Endothelial cell of umbilical vein (primary cell): Measurements from ENCODE around the gene REEP5. TPM values are rescaled to one million over a fixed set of nuclear protein-coding genes. Genes with fewer than 3 reads are reported as not detected.

Experiments
- BruUV-seq: library from RNA; stranded (reverse); fragments of 400-500 nt; replicated peaks from 2 replicates; lab custom pipeline; 2021; lab: Mats Ljungman, UMichigan
- CTCF ChIA-PET: fragments of 300-600, 350-600 bp; sonication (Branson Sonifier 250); formaldehyde crosslinking; loops from one replicate; lab custom pipeline; 2021; ENCODE audit warnings: antibody characterized with exemption, inconsistent platforms; lab: Charles Lee
- POLR2A ChIA-PET: fragments of 300-600, 350-600 bp; sonication (Branson Sonifier 250); formaldehyde crosslinking; loops from one replicate; lab custom pipeline; 2021; ENCODE audit warnings: antibody characterized with exemption, inconsistent platforms; lab: Charles Lee
- DNase-seq: peaks from one replicate; pipeline ENCODE4 v3.0.0-alpha.2; 2011; ENCODE audit warnings: low read depth, low spot score
- FAIRE-seq: peaks from 2 replicates; lab custom pipeline; 2011; peaks lifted over from hg19 to GRCh38; lab: Jason Lieb, UNC
- H2AFZ ChIP-seq: 2 replicates; pipeline ENCODE4 v1.6.0; 2012; ENCODE audit warnings: low read depth, low read length, control low read depth, inconsistent platforms
- H3K27ac ChIP-seq: 2 replicates; pipeline ENCODE4 v1.5.1; 2011; ENCODE audit warnings: low read depth, mild to moderate bottlenecking, control low read depth, low read length, moderate library complexity; ENCODE audit not compliant: insufficient read depth
- H3K27me3 ChIP-seq, 2 experiments: 2 replicates each; pipeline versions ENCODE4 v1.6.0 to v1.6.1; 2011; ENCODE audit warnings: low read length in 2 of 2, mixed read lengths in 1 of 2; ENCODE audit not compliant: control insufficient read depth in 2 of 2, insufficient read depth in 2 of 2
- H3K36me3 ChIP-seq, 2 experiments: 2 replicates in 1 of 2; 3 replicates in 1 of 2; pipeline ENCODE4 v1.5.1; 2011; ENCODE audit warnings: low read length in 2 of 2, mild to moderate bottlenecking in 1 of 2, moderate library complexity in 1 of 2; ENCODE audit not compliant: control insufficient read depth in 2 of 2, insufficient read depth in 2 of 2; ENCODE audit errors: extremely low read depth in 1 of 2
- H3K4me1 ChIP-seq: 3 replicates; pipeline ENCODE4 v1.5.1; 2011; ENCODE audit warnings: mild to moderate bottlenecking, low read length; ENCODE audit not compliant: control insufficient read depth, insufficient read depth; ENCODE audit errors: extremely low read depth
- H3K4me2 ChIP-seq: 2 replicates; pipeline ENCODE4 v1.6.1; 2011; ENCODE audit warnings: low read length, control low read depth, mixed read lengths; ENCODE audit not compliant: insufficient read depth
- H3K4me3 ChIP-seq, 3 experiments: fragments of 200-600 bp in 1 of 3; sonication (generic), shearing (Covaris generic) in 1 of 3; replicated peaks in 1 of 3; 2 replicates each; pipeline ENCODE4 v1.5.1; 2011 to 2016; ENCODE audit warnings: control low read depth in 3 of 3, low read length in 3 of 3, mild to moderate bottlenecking in 2 of 3, inconsistent platforms in 1 of 3, low read depth in 1 of 3, moderate library complexity in 1 of 3; ENCODE audit not compliant: insufficient read depth in 1 of 3
- H3K79me2 ChIP-seq: 2 replicates; pipeline ENCODE4 v1.6.0; 2012; ENCODE audit warnings: low read length, inconsistent platforms; ENCODE audit not compliant: control insufficient read depth, insufficient read depth
- H3K9ac ChIP-seq: replicated peaks from 2 replicates; pipeline ENCODE3; 2011; ENCODE audit warnings: low read length, control low read depth; ENCODE audit not compliant: insufficient read depth; ENCODE audit errors: extremely low read depth
- H3K9me1 ChIP-seq: replicated peaks from 3 replicates; pipeline ENCODE4 v1.6.0; 2011; ENCODE audit warnings: mild to moderate bottlenecking, low read length; ENCODE audit not compliant: control insufficient read depth, insufficient read depth; ENCODE audit errors: extremely low read depth
- H3K9me3 ChIP-seq: replicated peaks from 2 replicates; pipeline ENCODE4 v1.5.1; 2012; ENCODE audit warnings: low read length, inconsistent platforms; ENCODE audit not compliant: control insufficient read depth, insufficient read depth
- H4K20me1 ChIP-seq: replicated peaks from 2 replicates; pipeline ENCODE3; 2011; ENCODE audit warnings: mild to moderate bottlenecking, low read length; ENCODE audit not compliant: control insufficient read depth, insufficient read depth; ENCODE audit errors: extremely low read depth
- EZH2 ChIP-seq: IDR thresholded peaks from 2 replicates; pipeline ENCODE4 v1.6.1; 2012; ENCODE audit warnings: borderline replicate concordance, low read depth, mild to moderate bottlenecking, moderate library complexity, low read length, inconsistent platforms; ENCODE audit not compliant: severe bottlenecking
- FOS ChIP-seq: IDR thresholded peaks from 2 replicates; pipeline ENCODE4 v1.6.1; 2011; ENCODE audit warnings: mild to moderate bottlenecking, low read length, moderate library complexity, borderline replicate concordance; ENCODE audit not compliant: insufficient read depth
- GATA2 ChIP-seq: IDR thresholded peaks from 2 replicates; pipeline ENCODE4 v1.7.0; 2011; ENCODE audit warnings: low read depth, mild to moderate bottlenecking, moderate library complexity, mixed read lengths, low read length; ENCODE audit not compliant: insufficient read length, insufficient read depth
- JUN ChIP-seq: IDR thresholded peaks from 2 replicates; pipeline ENCODE4 v1.6.1; 2011; ENCODE audit warnings: borderline replicate concordance, low read depth; ENCODE audit not compliant: insufficient read length, insufficient read depth
- MYC ChIP-seq: IDR thresholded peaks from one replicate; pipeline ENCODE4 v1.6.1; 2011; ENCODE audit warnings: mild to moderate bottlenecking, low read depth, low read length
- POLR2A ChIP-seq: IDR thresholded peaks from 2 replicates; pipeline ENCODE4 v1.6.1; 2012; ENCODE audit warnings: low read depth, mild to moderate bottlenecking, control low read depth, low read length
- POLR2AphosphoS5 ChIP-seq: IDR thresholded peaks from 2 replicates; pipeline ENCODE4 v1.6.1; 2012; ENCODE audit warnings: low read depth, mild to moderate bottlenecking, control low read depth, low read length, moderate library complexity; ENCODE audit not compliant: insufficient read depth
- dilution Hi-C: fragments of 300-500 bp; cut with MboI; formaldehyde crosslinking; loops from one replicate; pipeline ENCODE4 v1.15.0; 2019; ENCODE audit warnings: low sequenced_read_pairs; ENCODE audit not compliant: extremely low pct_ligation_motif_present
- intact Hi-C: fragments of 100-400 bp; cut with micrococcal nuclease; formaldehyde crosslinking; loops from one replicate; pipeline ENCODE4 v1.10.0; 2022
- polyA plus RNA-seq, 4 experiments: library from polyadenylated mRNA; depleted of rRNA in 3 of 4; stranded (reverse) in 3 of 4; unstranded in 1 of 4; fragments of >200 nt; gene quantifications; 2 replicates each; pipeline versions ENCODE4 v1.2.1 to v1.2.3, GENCODE V29; 2011 to 2012; ENCODE audit warnings: missing spikeins in 1 of 4
- total RNA-seq: library from RNA; stranded (reverse); gene quantifications from 2 replicates; pipeline ENCODE4 v1.2.3, GENCODE V29; 2021
- TF ChIP-seq, protein P1 (sequence below), 2 donors: IDR thresholded peaks; 1 replicate in 1 of 2; 2 replicates in 1 of 2; pipeline ENCODE4 v1.5.1; 2011; ENCODE audit warnings: low read length in 2 of 2, mild to moderate bottlenecking in 2 of 2, moderate library complexity in 2 of 2, control low read depth in 1 of 2, inconsistent platforms in 1 of 2, low read depth in 1 of 2; ENCODE audit not compliant: insufficient read depth in 1 of 2; ENCODE audit errors: extremely low read depth in 1 of 2
- TF ChIP-seq, protein P2 (sequence below): IDR thresholded peaks from 2 replicates; pipeline ENCODE4 v1.6.1; 2011; ENCODE audit not compliant: insufficient read depth, insufficient read length

The REEP5 gene
- total and polyA plus RNA-seq, 2 donors (not counting 3 experiments of a cell fraction or from before 2014, with no cell fraction given) = 98.0 to 163 TPM

DNA sequence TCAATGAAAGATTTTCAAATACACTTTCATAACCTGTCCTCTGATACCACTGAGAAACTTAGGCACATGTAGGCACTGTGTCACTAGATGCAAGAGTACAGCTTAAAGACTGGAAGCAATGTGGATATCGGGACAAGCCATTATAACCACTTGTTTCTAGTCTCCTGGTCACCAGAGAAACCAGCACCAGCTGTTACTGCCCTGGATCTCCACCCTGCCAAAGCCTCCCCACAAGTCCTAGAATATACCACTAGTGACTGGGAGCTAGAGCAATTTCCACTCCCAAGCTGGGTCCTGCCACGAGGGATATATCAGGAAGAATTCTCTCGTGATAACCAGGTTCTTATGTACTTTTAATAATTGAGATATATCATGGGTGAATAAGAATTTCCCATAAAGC lies 19.5 kb downstream of the REEP5 start:
- dilution Hi-C loops = no loop called here
- intact Hi-C loops = no loop called here
- no peak for DNase-seq

More for the DNA sequence above, 19.5 kb downstream of the REEP5 start:
- no peak for FAIRE-seq
- no peak overlapping the region for H3K27ac ChIP-seq
- H3K36me3 ChIP-seq = peaks cover 9% of the 10 kb centered on the region in 2 experiments
- H3K4me2 ChIP-seq = no peak overlapping the region
- no peaks in the 10 kb centered on the region for H4K20me1 ChIP-seq
- no peak overlapping the region for H3K4me3 ChIP-seq
- no peak overlapping the region for H3K9ac ChIP-seq
- no peaks in the 10 kb centered on the region for H3K27me3 ChIP-seq
- no TSS peak for BruUV-seq
- no peaks in the 10 kb centered on the region for H3K9me1 ChIP-seq
- TF ChIP-seq MYC = no peak
- TF ChIP-seq, protein P1, sequence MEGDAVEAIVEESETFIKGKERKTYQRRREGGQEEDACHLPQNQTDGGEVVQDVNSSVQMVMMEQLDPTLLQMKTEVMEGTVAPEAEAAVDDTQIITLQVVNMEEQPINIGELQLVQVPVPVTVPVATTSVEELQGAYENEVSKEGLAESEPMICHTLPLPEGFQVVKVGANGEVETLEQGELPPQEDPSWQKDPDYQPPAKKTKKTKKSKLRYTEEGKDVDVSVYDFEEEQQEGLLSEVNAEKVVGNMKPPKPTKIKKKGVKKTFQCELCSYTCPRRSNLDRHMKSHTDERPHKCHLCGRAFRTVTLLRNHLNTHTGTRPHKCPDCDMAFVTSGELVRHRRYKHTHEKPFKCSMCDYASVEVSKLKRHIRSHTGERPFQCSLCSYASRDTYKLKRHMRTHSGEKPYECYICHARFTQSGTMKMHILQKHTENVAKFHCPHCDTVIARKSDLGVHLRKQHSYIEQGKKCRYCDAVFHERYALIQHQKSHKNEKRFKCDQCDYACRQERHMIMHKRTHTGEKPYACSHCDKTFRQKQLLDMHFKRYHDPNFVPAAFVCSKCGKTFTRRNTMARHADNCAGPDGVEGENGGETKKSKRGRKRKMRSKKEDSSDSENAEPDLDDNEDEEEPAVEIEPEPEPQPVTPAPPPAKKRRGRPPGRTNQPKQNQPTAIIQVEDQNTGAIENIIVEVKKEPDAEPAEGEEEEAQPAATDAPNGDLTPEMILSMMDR (IDR thresholded peaks at IDR 0.05; ENCODE audit: extremely low read depth in 1 of 2, insufficient read depth in 1 of 2, low read depth in 1 of 2, low read length in 2 of 2) = no peak
- TF ChIP-seq EZH2 = no peak
- no peak for TF ChIP-seq JUN
- no peak for TF ChIP-seq POLR2A
- TF ChIP-seq FOS = no peak
- TF ChIP-seq, protein P2, sequence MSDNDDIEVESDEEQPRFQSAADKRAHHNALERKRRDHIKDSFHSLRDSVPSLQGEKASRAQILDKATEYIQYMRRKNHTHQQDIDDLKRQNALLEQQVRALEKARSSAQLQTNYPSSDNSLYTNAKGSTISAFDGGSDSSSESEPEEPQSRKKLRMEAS = no peak
- TF ChIP-seq POLR2AphosphoS5 = no peak
- TF ChIP-seq GATA2 = no peak
- H3K4me1 ChIP-seq = no peaks in the 10 kb centered on the region
- CTCF ChIA-PET = interaction anchor here (0.7 to 1.7 kb wide), 8 partner anchors 9 to 703 kb away, joined by 3 to 5 read pairs (median 3); no protein-coding TSS in a partner anchor
- H3K79me2 ChIP-seq = peaks cover 44% of the 10 kb centered on the region
- H2AFZ ChIP-seq = no peak overlapping the region
- H3K9me3 ChIP-seq = no peaks in the 10 kb centered on the region
- POLR2A ChIA-PET = no interaction called here
